DMS79 treated with DMSO at 0.1 percent for 48 hours (cell line): ENCODE results near the gene CFAP299.
"Not testable (repeated sequence)": the region's sequence is repeated elsewhere in the genome, so short reads cannot be mapped to it uniquely, and the experiment has no call there.

Source experiments
- DNase-seq: peaks from one replicate; lab custom pipeline; 2025; lab: John Stamatoyannopoulos, UW

The CFAP299 gene

DNA sequence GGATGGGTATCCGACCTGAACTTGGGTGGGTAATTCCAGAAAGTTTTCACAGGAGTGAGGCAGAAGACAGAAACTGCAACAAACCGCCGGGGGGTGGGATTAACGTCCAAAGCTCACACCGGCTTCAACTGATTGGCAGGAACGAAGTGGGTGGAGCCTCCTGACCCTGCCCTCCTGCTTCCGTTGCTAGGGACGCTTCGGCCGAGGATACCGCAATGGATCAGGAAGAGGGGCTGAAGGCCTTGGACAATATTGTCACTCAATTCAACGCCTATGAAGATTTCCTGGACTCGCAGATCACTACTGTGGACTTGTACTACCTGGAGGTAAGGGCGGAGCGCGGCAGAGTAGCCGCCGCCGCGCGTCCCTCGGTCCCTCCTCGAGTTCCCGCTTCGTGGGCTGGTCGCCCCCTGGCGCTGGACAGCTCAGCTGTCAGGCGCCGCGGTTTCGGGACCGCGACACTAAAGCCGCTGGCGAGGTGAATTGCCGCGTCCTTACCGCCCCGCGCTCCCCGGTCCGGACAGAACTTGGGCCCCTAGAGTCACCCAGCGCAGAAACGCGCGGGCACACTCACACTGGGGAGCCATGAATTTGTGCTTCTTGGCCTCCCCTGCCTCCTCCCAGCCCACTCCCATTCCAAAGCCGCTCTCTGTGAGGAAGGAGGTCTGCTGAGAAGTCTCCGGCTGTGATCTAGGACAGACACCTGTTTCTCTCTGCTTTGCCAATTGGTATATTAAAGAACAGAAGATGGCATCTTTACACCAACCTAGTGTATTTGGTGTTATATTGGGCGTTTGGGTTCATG, at the start of gene CFAP299:
Gene CFAP299 (plus strand): TSS at position 177 of the 805 bp plus-strand sequence.
- DNase-seq = no peak

DNA sequence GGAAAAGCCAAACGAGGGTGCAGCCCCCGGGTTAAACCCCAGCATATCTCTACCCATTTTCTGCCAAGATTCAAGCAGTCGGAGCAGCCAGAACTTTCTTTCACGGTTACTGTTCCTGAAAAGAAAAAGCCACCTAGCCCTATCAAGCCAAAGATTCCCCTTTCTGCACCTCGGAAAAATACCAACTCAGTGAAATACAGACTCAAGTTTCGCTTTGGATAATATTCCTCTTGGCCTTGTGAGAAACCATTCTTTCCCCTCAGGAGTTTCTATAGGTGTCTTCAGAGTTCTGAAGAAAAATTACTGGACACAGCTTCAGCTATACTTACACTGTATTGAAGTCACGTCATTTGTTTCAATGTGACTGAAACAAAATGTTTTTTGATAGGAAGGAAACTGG, 49.1 kb upstream of the CFAP299 start:
- DNase-seq = no peak

DNA sequence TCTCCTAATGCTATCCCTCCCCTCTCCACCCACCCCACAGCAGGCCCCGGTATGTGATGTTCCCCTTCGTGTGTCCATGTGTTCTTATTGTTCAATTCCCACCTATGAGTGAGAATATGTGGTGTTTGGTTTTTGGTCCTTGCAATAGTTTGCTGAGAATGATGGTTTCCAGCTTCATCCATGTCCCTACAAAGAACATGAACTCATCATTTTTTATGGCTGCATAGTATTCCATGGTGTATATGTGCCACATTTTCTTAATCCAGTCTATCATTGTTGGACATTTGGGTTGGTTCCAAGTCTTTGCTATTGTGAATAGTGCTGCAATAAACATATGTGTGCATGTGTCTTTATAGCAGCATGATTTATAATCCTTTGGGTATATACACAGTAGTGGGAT, 44.9 kb upstream of the CFAP299 start:
- not testable (repeated sequence) for DNase-seq

DNA sequence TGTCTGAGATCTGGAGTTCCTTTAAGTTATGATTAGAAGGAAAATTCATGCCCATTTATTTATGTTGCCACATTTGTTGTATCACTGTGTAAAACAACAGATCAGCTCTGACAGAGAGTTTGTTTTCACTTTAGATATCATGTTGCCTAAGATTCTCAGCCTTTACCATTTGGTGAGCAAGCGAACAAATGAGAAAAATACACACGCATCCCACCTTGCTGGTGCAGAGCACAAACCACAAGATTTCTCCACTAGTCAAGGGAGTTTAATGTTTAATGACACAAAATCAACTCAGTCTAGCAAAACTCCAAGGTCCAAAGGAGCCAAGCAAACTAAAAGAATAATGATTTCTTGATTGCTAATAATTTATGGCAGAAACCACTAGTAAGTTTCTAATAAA, 41.3 kb upstream of the CFAP299 start:
- no peak for DNase-seq

DNA sequence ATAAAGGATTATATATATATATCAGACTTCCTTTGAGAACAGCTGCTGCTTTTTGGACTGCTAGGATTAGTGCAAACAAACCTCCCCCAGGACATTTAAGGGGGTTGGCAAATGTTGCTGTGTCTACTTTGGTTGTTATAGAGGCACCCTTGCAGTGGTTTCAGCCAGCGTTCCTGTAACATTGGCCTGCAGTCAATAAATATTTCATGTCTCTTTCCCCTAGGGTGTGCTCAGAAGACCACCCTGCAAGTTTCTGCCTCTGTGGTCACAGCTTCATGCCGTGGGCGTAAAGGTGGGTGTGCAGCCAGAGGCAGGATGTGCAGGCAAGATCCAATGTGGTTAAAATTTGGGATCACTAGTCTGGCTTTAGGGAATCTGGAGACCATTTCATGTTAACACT, 40.2 kb upstream of the CFAP299 start:
- no peak for DNase-seq

DNA sequence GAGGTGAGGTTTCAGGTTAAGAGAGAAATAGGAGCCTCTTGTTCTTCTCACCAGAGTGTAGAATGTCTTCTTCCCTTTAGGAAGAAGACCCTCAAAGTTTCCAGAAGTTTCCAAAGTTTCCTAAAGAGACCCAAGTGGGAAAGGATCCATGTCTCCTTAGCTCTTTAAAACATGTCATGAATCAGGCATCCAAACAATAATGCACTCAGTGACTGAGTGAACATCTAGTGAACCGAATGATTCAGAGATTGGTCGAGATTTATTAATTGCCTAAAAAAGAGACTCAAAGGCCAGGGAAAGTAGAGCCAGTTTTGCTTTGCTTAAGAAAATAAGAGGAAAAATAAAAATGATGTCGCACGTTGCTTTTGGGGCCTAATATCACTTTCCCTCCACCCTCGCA, 39.7 kb upstream of the CFAP299 start:
- DNase-seq = no peak

DNA sequence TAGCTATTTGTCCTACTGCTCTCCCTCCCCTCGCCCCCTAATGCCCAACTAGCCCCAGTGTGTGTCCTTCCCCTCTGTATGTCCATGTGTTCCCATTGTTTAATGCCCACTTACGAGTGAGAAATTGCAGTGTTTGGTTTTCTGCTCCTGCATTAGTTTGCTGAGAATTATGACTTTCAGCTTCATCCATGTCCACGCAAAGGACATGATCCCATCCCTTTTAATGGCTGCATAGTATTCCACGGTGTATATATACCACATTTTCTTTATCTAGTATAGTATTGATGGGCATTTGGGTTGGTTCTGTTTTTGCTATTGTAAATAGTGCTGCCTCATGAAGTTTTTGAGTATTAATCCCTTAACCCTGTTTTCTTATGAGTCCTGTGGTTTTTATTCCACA, 33.6 kb upstream of the CFAP299 start:
- no peak for DNase-seq

DNA sequence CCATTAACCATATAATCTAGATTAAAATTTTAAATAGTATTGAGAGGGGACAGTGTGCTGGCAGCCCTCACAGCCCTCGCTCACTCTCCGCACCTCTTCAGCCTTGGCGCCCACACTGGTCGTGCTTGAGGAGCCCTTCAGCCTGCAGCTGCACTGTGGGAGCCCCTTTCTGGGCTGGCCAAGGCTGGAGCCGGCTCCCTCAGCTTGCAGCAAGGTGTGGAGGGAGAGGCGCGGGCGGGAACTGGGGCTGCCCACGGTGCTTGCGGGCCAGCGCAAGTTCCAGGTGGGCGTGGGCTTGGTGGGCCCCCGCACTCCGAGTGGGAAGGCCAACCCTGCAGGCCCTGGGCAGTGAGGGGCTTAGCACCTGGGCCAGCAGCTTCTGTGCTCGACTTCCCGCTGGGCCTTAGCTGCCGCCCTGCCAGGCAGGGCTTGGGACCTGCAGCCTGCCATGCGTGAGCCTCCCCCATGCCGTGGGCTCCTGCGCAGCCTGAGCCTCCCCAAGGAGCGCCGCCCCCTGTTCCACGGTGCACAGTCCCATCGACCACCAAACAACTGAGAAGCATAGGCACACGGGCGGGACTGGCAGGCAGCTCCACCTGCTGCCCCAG, 32.8 kb upstream of the CFAP299 start:
- no peak for DNase-seq

DNA sequence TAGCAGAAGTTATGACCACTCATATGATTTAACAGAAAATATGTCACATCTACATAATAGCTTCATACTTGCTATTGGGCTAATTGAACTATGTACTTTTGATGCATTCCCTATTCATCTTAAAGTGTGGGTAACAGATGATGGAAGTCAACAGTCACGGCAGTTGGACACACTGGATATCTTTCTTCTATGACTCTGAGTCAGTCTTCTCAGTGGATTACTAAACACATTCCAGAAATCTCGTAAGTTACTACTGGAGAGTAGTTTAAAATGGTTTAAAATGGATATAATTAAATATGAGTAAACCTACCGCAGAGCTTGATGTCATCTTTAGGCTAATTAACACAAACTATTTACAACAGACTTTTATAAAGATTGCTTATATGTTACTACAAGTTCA, 30.1 kb upstream of the CFAP299 start:
- no peak for DNase-seq

DNA sequence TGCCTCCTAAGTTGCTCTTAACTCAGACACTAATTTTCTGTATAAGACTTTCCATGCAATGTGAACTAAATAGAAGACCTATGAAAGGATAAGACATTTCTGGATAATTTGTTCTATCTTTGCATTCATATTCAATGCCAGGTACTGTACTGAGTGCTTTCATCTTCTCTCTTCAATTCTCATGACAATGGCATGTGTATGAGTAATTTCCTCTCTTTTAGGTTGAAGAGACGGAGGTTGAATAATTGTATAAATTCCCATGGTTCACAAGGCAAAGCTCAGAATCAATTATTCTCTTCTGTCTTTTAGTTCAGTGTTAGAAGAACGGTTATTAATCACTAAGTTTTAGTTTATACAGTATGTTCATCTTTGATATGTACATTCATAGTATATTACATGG, 29.3 kb upstream of the CFAP299 start:
- DNase-seq = no peak

DNA sequence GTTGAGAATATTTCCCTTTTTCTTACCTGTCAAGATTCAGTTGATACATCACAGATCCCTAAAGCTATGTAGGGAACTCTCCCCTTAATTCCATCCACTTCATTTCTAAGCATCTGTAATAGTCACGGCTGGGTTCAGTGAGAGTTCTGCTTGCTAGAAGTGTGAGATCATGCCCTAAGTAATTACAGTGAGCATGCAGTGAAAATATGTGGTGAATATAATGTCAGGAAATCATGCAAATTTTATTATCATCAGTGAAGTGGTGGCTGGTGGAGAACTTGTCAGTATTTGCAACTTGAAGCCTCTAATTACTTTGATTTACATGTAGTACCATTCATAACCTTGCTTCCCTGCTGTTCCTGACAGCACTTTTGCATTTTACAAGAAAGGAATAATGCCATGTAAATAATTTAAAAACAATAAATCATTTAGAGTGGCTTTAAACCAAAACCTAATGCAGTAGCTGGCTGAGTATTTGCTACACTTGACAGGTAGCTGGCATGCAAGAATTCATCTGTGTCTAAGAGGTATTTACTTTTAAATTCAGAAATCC, 28.3 kb upstream of the CFAP299 start:
- peak; percentile 99 for DNase-seq

DNA sequence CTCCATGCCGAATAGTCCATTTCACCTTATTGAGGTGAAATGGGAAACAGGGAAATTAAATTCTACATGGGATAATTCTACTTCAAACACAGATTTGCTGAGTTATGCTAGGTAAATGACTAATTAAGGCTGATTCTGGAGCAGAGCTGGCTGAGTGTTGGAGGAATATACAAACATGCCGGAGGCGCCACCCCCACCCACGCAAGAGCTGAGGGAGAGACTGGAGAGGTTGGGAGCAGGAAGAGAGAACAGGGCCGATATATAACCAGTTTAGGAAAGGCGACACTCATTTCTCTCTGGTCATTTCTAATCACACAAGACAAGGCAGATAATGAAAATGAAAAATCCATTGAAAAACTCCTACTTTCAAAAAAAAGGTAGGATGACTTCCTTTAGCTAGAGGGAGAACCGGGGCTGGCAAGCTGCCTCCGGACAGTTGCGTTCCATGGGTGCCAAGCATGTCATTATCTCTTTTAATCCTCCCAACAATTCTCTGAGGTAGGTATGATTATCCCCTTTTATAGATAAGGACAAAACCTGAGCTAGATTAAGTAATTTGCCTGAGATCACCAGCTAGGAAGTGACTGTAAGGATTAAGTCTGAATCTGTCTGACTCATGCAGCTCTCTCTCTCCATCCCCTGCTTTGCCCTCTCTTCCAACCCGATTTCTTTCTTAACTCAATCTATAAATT, 27.6 kb upstream of the CFAP299 start:
- peak; percentile 7 for DNase-seq

DNA sequence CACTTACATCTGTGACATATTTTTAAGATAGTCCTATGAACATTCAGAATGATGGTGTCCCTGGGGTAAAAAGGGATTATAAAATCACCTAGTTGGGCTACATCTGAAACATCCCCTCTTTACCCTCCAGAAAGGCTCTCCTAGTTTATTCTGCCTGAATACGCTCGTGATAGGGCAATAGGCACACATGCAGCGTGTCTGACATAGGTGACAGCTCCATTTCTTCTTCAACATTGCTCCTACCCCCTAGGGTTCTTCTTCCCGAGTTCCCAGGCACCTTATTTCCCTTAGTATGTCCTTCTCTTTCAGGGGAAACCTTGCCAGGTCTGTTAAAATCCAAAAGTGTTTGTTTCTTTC, 27.1 kb upstream of the CFAP299 start:
- DNase-seq = no peak

DNA sequence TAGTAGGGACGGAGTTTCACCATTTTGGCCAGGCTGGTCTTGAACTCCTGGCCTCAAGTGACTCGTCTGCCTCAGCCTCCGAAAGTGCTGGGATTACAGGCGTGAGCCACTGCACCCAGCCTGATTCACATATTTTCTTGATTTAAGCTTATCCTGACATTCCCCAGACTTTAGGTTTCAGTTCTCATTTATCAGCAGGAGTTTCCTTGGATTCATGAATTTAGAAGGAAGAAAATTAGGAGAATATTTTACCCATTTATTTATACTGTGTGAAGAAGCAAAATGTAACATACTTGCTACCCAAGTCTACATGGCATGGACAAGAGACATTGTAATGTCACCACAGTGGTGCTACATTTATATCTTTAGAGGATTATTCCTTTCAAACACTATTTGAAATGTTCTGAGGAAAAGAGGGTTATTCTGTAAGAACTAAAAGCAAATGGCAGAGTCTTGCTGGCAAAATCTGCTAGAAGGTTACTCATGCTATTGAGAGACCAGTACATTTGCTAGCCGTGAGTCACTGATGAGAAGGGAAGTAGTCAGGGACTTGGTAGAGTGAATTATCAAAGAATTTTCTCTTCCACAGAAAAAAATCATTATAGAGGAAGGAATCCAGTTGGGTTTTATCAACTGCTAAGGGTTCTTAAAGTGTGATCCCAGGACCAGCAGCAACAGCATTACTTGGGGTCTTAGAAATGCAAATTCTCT, 26.1 kb upstream of the CFAP299 start:
- DNase-seq = no peak

DNA sequence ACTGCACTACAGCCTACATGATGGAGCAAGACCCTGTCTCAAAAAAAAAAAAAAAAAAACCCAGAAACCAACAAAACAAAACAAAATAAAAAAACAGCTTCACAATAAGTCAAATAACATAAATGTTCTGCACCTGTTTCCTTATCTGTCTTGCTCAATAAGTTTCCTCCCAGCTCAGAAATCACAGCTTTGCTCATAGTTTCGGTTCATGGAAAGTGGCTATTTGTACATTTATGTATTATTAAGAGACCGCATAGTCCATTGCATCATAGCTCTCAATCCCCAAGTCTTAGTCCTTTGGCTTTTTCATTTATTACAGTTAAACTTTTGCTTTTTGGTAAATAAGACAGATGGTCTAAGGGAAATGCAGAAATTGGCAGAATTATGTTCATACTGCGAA, 24.4 kb upstream of the CFAP299 start:
- DNase-seq = no peak

DNA sequence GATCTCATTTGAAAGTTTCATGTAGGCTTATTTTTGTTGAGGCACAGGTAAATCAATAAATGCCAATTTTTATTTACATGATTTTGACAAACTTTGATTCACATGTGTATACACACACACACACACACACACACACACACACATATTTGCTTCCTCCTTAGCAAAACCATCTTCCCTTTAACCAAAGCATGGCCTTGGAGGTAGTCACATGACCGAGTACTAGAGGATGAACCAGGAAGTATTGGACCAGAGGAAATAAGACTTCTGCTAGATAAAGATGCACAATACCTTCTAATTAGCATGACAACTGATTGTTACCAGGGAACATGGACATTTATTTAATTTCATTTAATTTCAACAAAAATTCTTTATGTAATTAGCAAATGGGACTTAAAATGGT, 23.4 kb upstream of the CFAP299 start:
- DNase-seq = no peak

DNA sequence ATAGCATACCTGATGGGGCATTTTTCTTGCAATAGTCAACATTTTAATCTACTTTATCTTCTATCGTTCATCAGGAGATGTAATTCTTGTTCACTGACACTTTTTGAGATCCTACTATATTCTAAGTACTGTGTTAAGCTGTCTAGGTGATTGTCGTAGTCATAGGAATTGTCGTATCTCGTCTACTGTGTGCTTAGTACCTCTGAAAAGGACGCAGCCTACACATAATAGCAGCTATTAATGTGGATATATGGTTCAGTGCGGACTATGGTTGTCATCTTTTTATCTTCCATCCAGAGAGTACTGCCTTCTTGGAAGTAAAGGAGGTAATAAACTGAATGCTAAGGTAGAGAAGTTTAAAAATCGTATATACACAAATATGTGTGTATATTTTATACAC, 21.9 kb upstream of the CFAP299 start:
- no peak for DNase-seq

DNA sequence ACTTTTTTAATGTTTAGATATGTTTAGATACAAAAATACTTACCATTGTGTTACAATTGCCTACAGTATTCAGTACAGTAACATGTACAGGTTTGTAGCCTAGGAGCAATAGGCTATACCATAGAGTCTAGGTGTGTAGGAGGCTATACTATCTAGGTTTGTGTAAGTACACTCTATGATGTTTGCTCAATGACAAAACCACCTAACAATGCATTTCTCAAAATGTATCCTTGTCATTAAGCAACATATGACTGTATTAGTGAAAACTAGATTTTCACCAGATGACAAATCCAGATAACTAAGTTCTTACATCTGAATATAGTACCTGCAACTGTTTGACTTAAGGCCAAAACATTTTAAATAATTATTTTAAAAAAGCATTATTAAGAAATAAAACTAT, 19.7 kb upstream of the CFAP299 start:
- not testable (repeated sequence) for DNase-seq

DNA sequence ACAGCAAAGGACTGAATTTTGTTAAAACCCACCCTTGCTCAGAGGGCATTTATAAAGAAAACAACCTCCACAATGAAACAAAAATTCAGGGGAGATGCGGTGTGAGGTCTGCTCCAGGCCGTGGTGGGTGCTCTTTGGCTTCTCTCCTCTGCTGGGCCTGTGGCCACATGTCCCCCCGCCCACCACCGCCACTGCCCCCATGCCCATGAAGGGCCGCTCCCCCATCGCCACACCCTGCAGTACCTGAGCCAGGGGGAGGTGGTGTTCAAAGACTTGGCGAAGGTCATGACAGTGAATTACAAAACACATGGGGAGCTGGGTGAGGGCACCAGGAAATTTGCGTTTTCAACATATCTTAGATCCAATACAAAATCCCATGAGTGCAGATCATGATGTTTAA, 14.2 kb upstream of the CFAP299 start:
- DNase-seq = no peak

DNA sequence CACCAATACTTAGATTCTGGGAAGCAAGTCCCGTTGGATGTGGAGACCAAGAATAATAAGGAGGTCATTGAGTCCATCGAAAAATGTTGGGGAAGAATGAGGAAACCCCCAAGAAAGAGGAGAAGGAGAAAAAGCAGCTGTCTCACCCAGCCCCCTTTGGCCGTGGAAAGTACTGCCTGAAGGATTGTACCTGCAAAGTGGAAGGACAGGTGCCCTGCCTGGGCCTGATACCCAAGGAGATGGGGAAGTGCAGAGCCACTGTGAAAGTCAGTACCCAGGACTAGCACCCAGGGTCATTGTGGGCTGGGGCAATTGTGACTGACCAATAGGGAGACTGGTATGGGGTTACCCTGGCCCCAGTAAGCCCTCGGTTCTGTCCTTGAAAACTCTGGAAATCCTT, 13.8 kb upstream of the CFAP299 start:
- no peak for DNase-seq

DNA sequence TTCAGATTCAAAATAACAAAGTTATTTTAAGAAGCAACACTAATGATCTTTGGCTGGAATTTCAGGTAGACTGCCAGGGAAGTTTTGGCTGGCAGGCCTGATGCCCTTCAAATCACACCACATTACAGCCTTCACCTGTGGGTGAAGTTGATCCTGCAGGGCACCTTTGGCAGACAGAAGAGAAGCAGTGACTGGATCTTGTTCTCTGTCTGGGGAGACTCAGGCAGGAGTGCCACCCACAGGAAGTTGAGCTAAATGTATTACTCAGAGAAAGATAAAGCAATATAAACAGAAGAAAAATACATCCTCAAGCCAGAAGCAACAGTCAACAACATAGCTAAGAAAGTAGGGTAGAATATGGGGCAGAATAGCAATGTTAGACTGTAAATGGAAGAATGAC, 12.8 kb upstream of the CFAP299 start:
- no peak for DNase-seq

DNA sequence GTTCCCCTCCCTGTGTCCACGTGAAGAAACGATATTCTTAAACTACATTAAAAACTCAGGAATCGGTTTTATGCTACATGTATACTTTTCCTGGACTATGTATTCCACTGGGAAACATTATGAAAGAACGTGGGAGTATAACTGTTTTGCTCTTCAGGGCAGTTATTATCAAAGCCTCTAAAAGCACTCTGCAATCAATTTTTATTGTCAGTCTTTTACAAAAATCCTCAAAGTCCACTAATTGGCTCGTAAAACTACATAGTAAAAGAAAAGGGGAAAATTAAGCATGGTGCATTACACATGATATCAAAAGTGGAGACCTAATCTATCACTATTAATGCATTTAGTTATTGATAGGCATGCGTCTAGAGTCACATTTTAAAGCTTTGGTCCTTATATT, 11.4 kb upstream of the CFAP299 start:
- no peak for DNase-seq
